ENCODE results near the gene RASGRF2. TPM values are rescaled to one million over a fixed set of nuclear protein-coding genes. Genes with fewer than 3 reads are reported as not detected.

Gene RASGRF2
- total and polyA plus RNA-seq, 9 of the 15 experiments (the other 6 are each of a cell fraction or from before 2014, with no cell fraction given): 0.01 to 0.22 (median 0.08) TPM; not detected in 2

DNA sequence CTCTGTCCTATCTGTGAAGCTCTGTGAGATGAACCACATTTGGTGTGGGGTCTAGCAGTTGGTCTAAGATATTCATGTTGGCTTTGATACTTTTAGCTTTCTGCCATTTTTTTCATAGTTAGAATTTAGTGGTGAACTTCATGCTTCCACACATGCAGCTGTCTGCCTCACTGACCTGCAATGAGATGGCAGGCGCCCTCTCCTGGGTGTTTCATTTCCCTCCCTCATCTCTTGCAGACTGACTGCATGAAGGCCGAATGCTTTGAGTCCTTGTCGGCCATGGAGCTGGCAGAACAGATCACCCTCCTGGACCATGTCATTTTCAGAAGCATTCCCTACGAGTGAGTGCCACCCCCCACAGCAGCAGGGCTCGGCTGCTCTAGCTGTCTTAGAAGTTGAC is 246.8 kb downstream of the RASGRF2 start:
- H2AFZ ChIP-seq (ENCODE audit: low read depth, low read length): no peak overlapping the region
- H3K79me2 ChIP-seq (ENCODE audit: control insufficient read depth, insufficient read depth, low read length): no peaks in the 10 kb centered on the region
- H3K9me3 ChIP-seq (replicated peaks; ENCODE audit: control insufficient read depth, insufficient read depth, low read depth, low read length): no peaks in the 10 kb centered on the region
- DNase-seq (ENCODE audit: extremely low read depth in 1 of 4, low spot score in 3 of 4) (peak; percentile 17 to 29 (median 22)), ATAC-seq (peak; percentile 83), FAIRE-seq (peak; percentile 48)
- in situ Hi-C loops (cut with MboI) (no loop called here), intact Hi-C loops (cut with micrococcal nuclease) (loop anchor here (5.0 kb wide), 1 partner anchor 90 kb away; no protein-coding TSS in a partner anchor)
- WGBS (ENCODE audit: insufficient coverage, low coverage, missing lambda C conversion rate): 5% methylated on average over 5 of the region's 5 CpGs
- peaks cover 37 to 54% of the 10 kb centered on the region in 2 experiments for H3K27me3 ChIP-seq (ENCODE audit: control insufficient read depth in 2 of 2, insufficient read depth in 2 of 2, low read length in 2 of 2)
- no TSS peak for BruUV-seq (replicated peaks)
- H3K9ac ChIP-seq (ENCODE audit: insufficient read depth in 1 of 2, low read depth in 2 of 2, low read length in 2 of 2): no peak overlapping the region
- POLR2A ChIA-PET: interaction anchor here (0.5 kb wide), 1 partner anchor 732 kb away, joined by 3 read pairs; no protein-coding TSS in a partner anchor
- H3K4me1 ChIP-seq (replicated peaks in 1 of 2; ENCODE audit: control insufficient read depth in 2 of 2, insufficient read depth in 2 of 2, low read length in 2 of 2): no peaks in the 10 kb centered on the region
- H3K4me2 ChIP-seq (ENCODE audit: insufficient read depth, low read length): no peak overlapping the region
- H3K4me3 ChIP-seq: no peak overlapping the region
- H3K36me3 ChIP-seq (ENCODE audit: control insufficient read depth, insufficient read depth, low read length): no peaks in the 10 kb centered on the region
- no peaks in the 10 kb centered on the region for H4K20me1 ChIP-seq (replicated peaks; ENCODE audit: control insufficient read depth, insufficient read depth, low read length)
- CTCF ChIA-PET (ENCODE audit: low intra/inter-chr PET ratio): interaction anchor here (0.6 kb wide), 1 partner anchor 17 kb away, joined by 4 read pairs; no protein-coding TSS in a partner anchor
- H3K27ac ChIP-seq (ENCODE audit: extremely low read depth, low read depth, low read length): no peak overlapping the region
- H3K9me1 ChIP-seq (ENCODE audit: control insufficient read depth, insufficient read depth, low read length): no peaks in the 10 kb centered on the region
- TF ChIP-seq HMGN3 (IDR thresholded peaks at IDR 0.05; ENCODE audit: borderline replicate concordance, extremely low read depth, insufficient read length, low read depth, low read length) (no peak), ARHGAP35 (IDR thresholded peaks at IDR 0.05; ENCODE audit: partially characterized antibody) (no peak), ETV5 (CRISPR knock-in tag; IDR thresholded peaks at IDR 0.05; ENCODE audit: low read depth) (no peak), POLR2H (tag; IDR thresholded peaks at IDR 0.05; ENCODE audit: low read depth) (no peak), ATF7 (IDR thresholded peaks at IDR 0.05) (no peak), CREB5 (CRISPR knock-in tag; IDR thresholded peaks at IDR 0.05) (no peak)
- TF ChIP-seq, protein P1, sequence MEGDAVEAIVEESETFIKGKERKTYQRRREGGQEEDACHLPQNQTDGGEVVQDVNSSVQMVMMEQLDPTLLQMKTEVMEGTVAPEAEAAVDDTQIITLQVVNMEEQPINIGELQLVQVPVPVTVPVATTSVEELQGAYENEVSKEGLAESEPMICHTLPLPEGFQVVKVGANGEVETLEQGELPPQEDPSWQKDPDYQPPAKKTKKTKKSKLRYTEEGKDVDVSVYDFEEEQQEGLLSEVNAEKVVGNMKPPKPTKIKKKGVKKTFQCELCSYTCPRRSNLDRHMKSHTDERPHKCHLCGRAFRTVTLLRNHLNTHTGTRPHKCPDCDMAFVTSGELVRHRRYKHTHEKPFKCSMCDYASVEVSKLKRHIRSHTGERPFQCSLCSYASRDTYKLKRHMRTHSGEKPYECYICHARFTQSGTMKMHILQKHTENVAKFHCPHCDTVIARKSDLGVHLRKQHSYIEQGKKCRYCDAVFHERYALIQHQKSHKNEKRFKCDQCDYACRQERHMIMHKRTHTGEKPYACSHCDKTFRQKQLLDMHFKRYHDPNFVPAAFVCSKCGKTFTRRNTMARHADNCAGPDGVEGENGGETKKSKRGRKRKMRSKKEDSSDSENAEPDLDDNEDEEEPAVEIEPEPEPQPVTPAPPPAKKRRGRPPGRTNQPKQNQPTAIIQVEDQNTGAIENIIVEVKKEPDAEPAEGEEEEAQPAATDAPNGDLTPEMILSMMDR (IDR thresholded peaks at IDR 0.05 in 2 of 3, conservative IDR thresholded peaks at IDR 0.05 in 1 of 3; ENCODE audit: insufficient read depth in 2 of 3, low read depth in 1 of 3, low read length in 3 of 3): peak; percentile 26 to 43 (median 29); a peak in 4 of 6 replicates
- TF ChIP-seq, protein P2, sequence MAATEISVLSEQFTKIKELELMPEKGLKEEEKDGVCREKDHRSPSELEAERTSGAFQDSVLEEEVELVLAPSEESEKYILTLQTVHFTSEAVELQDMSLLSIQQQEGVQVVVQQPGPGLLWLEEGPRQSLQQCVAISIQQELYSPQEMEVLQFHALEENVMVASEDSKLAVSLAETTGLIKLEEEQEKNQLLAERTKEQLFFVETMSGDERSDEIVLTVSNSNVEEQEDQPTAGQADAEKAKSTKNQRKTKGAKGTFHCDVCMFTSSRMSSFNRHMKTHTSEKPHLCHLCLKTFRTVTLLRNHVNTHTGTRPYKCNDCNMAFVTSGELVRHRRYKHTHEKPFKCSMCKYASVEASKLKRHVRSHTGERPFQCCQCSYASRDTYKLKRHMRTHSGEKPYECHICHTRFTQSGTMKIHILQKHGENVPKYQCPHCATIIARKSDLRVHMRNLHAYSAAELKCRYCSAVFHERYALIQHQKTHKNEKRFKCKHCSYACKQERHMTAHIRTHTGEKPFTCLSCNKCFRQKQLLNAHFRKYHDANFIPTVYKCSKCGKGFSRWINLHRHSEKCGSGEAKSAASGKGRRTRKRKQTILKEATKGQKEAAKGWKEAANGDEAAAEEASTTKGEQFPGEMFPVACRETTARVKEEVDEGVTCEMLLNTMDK (IDR thresholded peaks at IDR 0.05; ENCODE audit: borderline replicate concordance, insufficient read depth, low read depth, low read length, poor library complexity, severe bottlenecking): peak; percentile 18
- TF ChIP-seq, protein P3, sequence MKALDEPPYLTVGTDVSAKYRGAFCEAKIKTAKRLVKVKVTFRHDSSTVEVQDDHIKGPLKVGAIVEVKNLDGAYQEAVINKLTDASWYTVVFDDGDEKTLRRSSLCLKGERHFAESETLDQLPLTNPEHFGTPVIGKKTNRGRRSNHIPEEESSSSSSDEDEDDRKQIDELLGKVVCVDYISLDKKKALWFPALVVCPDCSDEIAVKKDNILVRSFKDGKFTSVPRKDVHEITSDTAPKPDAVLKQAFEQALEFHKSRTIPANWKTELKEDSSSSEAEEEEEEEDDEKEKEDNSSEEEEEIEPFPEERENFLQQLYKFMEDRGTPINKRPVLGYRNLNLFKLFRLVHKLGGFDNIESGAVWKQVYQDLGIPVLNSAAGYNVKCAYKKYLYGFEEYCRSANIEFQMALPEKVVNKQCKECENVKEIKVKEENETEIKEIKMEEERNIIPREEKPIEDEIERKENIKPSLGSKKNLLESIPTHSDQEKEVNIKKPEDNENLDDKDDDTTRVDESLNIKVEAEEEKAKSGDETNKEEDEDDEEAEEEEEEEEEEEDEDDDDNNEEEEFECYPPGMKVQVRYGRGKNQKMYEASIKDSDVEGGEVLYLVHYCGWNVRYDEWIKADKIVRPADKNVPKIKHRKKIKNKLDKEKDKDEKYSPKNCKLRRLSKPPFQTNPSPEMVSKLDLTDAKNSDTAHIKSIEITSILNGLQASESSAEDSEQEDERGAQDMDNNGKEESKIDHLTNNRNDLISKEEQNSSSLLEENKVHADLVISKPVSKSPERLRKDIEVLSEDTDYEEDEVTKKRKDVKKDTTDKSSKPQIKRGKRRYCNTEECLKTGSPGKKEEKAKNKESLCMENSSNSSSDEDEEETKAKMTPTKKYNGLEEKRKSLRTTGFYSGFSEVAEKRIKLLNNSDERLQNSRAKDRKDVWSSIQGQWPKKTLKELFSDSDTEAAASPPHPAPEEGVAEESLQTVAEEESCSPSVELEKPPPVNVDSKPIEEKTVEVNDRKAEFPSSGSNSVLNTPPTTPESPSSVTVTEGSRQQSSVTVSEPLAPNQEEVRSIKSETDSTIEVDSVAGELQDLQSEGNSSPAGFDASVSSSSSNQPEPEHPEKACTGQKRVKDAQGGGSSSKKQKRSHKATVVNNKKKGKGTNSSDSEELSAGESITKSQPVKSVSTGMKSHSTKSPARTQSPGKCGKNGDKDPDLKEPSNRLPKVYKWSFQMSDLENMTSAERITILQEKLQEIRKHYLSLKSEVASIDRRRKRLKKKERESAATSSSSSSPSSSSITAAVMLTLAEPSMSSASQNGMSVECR (CRISPR knock-in tag; IDR thresholded peaks at IDR 0.05): no peak

Data from K562 (cell line).